Spinal cord (tissue), 10 donors: ENCODE results near the gene STX10. TPM values are rescaled to one million over a fixed set of nuclear protein-coding genes. Genes with fewer than 3 reads are reported as not detected.

Source experiments
- DNase-seq, 6 donors: peaks; one replicate each; pipeline versions ENCODE4 v3.0.0 to v3.0.0-alpha.2; 2013 to 2015; ENCODE audit warnings: low spot score in 6 of 6, low read depth in 4 of 6
- H3K27ac ChIP-seq: one replicate; pipeline ENCODE4 v1.5.1; 2013; ENCODE audit warnings: low read depth, low read length, control low read depth
- H3K27me3 ChIP-seq: one replicate; pipeline ENCODE4 v1.6.1; 2013; ENCODE audit warnings: low read length; ENCODE audit not compliant: control insufficient read depth, insufficient read depth
- H3K36me3 ChIP-seq: one replicate; pipeline ENCODE4 v1.6.1; 2013; ENCODE audit warnings: low read length; ENCODE audit not compliant: control insufficient read depth, insufficient read depth
- H3K4me1 ChIP-seq: one replicate; pipeline ENCODE4 v1.6.1; 2013; ENCODE audit warnings: low read length; ENCODE audit not compliant: control insufficient read depth, insufficient read depth
- H3K4me3 ChIP-seq: one replicate; pipeline ENCODE4 v1.5.1; 2013; ENCODE audit warnings: low read depth, low read length, control low read depth
- H3K9me3 ChIP-seq: one replicate; pipeline ENCODE4 v1.6.1; 2013; ENCODE audit warnings: low read length; ENCODE audit not compliant: control insufficient read depth, insufficient read depth
- WGBS: methylation state at CpG from one replicate; pipeline ENCODE4 v1.1.5; 2013; ENCODE audit warnings: missing lambda C conversion rate; ENCODE audit not compliant: insufficient coverage; 5-methylcytosine and 5-hydroxymethylcytosine counted together
- polyA plus RNA-seq, 2 donors: library from polyadenylated mRNA; unstranded; fragments of 120-200 nt; gene quantifications; one replicate each; pipeline ENCODE4 v1.2.1, GENCODE V29; 2013; ENCODE audit not compliant: insufficient read length in 2 of 2
- total RNA-seq, 2 donors: library from RNA; depleted of rRNA in 1 of 2; stranded (reverse); fragments of 120-200 nt in 1 of 2; fragments of >200 nt in 1 of 2; gene quantifications; one replicate each; pipeline versions ENCODE4 v1.2.3 to v1.2.4, GENCODE V29; 2013 to 2014
- donor health status: healthy.

Gene STX10
- total and polyA plus RNA-seq, 4 donors = 25.5 to 71.3 (median 63.7) TPM

DNA sequence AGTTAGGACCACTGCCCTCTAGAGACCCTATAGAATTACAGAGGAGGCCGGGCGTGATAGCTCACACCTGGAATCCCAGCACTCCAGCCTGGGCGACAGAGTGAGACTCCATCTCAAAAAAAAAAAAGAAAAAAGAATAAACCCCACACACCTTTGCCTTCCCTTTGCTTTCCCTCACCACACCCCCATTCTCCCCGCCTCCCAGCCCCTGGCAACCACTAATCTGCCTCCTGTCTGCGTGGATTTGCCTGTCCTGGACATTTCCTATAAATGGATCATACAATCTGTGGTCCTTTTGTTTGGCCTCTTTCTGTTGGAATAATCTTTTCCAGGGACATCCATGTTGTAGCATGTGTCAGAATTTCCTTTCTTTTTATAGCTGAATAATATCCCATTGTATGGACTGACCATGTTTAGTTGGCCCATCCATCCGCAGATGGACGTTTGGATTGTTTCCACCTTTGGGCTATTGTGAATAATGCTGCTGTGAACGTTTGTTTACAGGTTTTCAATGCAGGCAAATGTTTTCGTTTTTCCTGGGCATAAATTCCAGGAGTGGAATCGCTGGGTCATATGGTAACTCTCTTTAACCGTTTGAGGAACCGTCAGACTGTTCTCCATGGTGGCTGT is 16.8 kb downstream of the STX10 start:
- 65% methylated on average over 9 of the region's 12 CpGs for WGBS
- H3K4me3 ChIP-seq = no peak overlapping the region
- H3K27ac ChIP-seq = no peak overlapping the region
- peaks cover 3% of the 10 kb centered on the region for H3K4me1 ChIP-seq
- peaks cover 55% of the 10 kb centered on the region for H3K36me3 ChIP-seq
- H3K9me3 ChIP-seq = no peaks in the 10 kb centered on the region
- DNase-seq = no peak
- H3K27me3 ChIP-seq = no peaks in the 10 kb centered on the region

DNA sequence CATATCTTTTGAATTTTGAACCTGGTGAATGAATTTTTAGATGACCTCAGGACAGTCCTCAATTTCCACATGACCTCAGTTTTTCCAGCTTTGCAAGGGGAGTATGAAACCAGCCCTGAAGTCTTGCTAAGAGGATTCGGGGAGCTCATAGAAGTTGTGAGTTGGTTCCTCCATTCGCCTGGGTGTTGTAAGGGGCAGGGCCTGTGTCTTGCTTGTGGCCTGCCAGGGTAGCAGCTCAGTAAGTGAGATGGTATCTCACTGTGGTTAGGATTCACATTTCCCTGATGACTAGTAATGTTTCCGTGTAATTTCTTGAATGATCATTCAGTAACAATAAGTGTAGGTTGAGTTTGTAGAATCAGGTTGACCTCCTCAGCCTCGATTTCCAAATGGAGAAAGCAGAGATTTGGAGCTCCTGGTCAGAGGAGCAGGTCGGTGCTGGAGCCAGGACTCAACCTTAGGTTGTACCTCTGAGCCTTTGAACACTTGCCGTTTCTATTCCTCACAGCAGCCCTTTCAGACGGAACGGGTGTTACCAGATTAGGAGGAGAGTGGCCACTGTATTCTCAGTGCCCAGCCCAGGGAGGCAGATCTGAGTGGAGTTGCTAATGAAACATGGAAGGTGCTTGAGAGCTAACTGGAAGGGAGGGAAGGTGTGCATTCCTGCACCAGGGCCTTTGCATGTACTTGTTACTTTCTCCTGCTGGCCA is 17.5 kb downstream of the STX10 start:
- Histone ChIP-seq H3K4me1 (peaks cover 10% of the 10 kb centered on the region), H3K36me3 (peaks cover 47% of the 10 kb centered on the region), H3K9me3 (no peaks in the 10 kb centered on the region), H3K27me3 (no peaks in the 10 kb centered on the region), H3K27ac (no peak overlapping the region), H3K4me3 (no peak overlapping the region)
- 92% methylated on average over 5 of the region's 8 CpGs for WGBS
- DNase-seq = no peak

DNA sequence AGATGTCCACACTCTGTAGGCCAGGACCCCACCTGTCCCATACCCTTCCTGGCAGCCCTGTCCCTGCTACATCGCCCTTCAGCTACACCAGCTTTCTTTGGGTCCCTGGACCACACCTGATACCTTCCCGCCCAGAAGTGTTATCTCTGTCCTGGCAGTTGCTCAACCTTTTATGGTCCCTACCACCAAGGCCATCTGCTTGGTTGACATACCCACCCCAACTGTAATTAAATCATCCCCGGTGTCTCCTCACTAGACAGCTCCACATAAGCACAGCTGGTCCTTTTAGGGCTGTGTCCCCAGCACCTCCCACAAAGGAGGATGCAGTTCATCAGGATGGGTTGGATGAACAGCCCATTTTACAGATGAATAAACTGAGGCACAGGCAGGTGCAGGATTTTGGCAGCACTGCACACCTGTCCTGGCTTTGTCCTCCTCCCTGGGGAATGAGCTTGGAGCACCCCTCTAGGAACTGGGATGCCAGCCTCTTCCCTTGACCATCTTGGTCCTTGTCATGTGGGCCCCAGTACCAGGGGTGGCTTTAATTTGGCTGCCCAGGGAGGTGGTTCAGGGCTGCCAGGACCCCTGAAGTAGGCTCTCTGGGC is 19.2 kb downstream of the STX10 start:
- H3K4me1 ChIP-seq = peaks cover 10% of the 10 kb centered on the region
- no peak overlapping the region for H3K4me3 ChIP-seq
- 88% methylated on average over 3 of the region's 3 CpGs for WGBS
- no peak for DNase-seq
- H3K9me3 ChIP-seq = no peaks in the 10 kb centered on the region
- H3K27me3 ChIP-seq = no peaks in the 10 kb centered on the region
- no peak overlapping the region for H3K27ac ChIP-seq
- H3K36me3 ChIP-seq = peaks cover 40% of the 10 kb centered on the region

- no peak overlapping the region for H3K4me3 ChIP-seq
- no peak for DNase-seq
- peaks cover 26% of the 10 kb centered on the region for H3K36me3 ChIP-seq
- WGBS = 97% methylated on average over 7 of the region's 9 CpGs
- no peak overlapping the region for H3K27ac ChIP-seq
- H3K4me1 ChIP-seq = peaks cover 10% of the 10 kb centered on the region
- no peaks in the 10 kb centered on the region for H3K27me3 ChIP-seq
- no peaks in the 10 kb centered on the region for H3K9me3 ChIP-seq
Measured at GRCh38 chr19:13129384-13129783, 20.8 kb downstream of the STX10 start.

DNA sequence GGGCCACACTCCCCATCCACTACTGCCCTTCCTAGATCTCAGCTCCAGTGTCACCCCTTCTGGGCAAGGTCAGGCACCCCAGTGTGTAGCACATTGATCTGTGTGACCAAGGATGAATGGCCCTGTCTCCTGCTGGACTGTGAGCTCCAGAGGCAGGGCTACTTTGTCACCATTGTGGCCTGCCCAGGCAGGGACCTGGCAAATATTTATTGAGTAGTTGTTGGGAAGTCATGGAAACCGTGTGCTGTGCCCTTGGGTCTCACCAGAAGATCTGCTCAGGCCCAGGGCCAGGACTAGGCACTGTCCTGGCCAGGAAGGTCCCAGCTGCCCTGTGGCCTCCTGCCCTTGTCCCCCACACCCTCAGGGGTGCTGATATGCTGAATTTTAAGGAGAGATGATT is 21.6 kb downstream of the STX10 start:
- Histone ChIP-seq H3K36me3 (peaks cover 25% of the 10 kb centered on the region), H3K27ac (no peak overlapping the region), H3K4me1 (peaks cover 10% of the 10 kb centered on the region), H3K27me3 (no peaks in the 10 kb centered on the region), H3K4me3 (no peak overlapping the region), H3K9me3 (no peaks in the 10 kb centered on the region)
- no peak for DNase-seq
- 70% methylated on average over 1 of the region's 1 CpG for WGBS

GRCh38 chr19:13127811-13128575 is 22.2 kb downstream of the STX10 start:
- Histone ChIP-seq H3K27me3 (no peaks in the 10 kb centered on the region), H3K9me3 (no peaks in the 10 kb centered on the region), H3K4me3 (no peak overlapping the region), H3K27ac (no peak overlapping the region), H3K4me1 (peaks cover 10% of the 10 kb centered on the region), H3K36me3 (peaks cover 28% of the 10 kb centered on the region)
- DNase-seq = no peak
- 88% methylated on average over 2 of the region's 6 CpGs for WGBS

GRCh38 chr19:13127051-13127450 is 23.1 kb downstream of the STX10 start:
- H3K4me1 ChIP-seq = peaks cover 10% of the 10 kb centered on the region
- H3K27me3 ChIP-seq = no peaks in the 10 kb centered on the region
- 83% methylated on average over 1 of the region's 9 CpGs for WGBS
- H3K4me3 ChIP-seq = no peak overlapping the region
- DNase-seq = no peak
- no peak overlapping the region for H3K27ac ChIP-seq
- H3K9me3 ChIP-seq = no peaks in the 10 kb centered on the region
- peaks cover 34% of the 10 kb centered on the region for H3K36me3 ChIP-seq

DNA sequence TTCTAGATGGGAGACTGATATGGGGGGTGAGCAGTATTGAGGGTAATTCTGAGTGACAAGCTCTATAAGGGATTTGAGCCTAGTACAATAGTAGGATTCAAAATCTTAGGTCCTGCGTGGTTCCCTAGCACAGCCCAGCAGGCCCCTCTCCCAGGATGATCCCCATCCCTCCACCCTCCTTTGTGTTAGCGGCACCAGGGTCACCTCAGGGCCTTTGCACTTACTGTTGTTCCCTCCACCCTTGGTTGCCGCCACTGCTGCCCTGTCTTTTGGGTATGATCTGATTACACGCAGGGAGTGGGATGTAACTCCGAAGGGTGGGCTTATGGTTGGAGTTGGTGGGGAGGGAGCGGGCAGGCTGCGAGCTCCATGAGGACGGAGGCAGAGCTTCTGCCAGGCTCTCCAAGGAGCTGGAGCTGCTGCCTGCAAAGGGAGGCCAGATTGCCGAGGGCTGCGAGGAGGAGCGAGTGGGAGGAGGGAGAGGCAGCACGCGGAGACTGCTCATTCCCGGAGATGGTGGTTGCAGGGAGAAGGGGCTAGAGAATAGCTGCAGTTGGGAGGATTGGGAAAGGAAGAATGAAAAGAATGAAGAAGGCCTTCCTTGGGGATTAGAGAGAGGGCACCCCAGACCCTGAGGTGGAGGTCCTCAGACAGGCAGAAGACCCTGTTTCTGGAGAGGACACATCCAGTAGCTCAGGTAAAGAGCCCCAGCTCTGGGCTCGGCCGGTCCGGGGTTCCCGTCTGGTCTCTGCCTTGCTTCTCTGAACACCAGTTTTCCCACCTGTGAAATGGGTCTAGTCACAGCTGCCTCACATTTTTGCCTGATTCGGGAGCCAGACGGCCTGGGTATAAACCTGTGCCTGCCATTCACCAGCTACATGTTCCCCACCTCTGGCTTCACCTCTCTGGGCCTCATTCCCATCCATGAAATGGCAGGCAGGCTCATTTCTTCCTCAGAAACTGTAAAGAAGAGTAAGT is 26.9 kb downstream of the STX10 start:
- no peak for DNase-seq
- H3K27me3 ChIP-seq = no peaks in the 10 kb centered on the region
- H3K36me3 ChIP-seq = peaks cover 42% of the 10 kb centered on the region
- H3K27ac ChIP-seq = no peak overlapping the region
- 89% methylated on average over 18 of the region's 20 CpGs for WGBS
- no peak overlapping the region for H3K4me3 ChIP-seq
- H3K9me3 ChIP-seq = no peaks in the 10 kb centered on the region
- H3K4me1 ChIP-seq = peaks cover 27% of the 10 kb centered on the region
